ENCODE data around the gene DPM2.

The DPM2 gene

DNA sequence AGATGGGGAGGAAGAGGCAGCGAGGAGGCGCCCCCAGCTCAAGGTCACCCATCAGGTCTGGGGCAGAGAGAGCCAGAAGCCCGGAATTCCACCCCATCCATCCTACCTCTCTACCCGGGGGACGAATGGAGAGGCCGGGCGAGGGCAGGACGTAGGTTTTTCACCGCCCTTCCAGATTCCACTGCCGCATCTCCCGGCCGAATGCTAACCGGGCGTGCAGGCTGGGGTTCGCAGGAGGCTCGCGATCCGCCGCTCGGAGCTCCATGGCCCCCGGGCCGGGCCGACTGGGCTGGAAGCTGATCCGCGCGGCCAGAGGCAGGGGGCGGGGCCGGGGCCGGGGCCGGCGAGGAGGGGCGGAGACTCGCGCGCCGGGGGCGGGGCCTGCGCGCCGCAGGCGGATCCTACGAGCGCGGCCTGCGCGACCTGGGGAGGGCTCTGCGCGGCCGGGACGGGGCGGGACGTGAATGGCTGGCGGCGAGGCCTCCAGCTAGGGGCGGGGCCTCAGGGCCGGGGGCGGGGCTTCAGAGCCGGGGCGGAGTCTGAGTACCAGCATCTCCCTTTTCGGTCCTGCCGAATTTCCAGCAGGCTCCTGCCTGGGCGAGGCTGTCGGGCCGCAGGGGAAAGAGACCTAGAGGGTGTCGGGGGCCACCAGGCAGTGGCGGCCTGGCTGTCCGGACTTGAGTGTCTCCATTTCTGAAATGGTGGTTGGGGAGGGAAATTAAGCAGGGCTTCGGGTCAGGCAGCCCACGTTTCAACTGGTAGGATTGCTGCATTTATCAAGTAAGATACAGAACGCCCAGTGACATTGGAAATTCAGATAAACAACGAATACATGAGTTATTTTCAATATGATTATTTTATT, 20.7 kb downstream of the DPM2 start, which contains the start of gene ST6GALNAC4:
ST6GALNAC4 (minus strand) TSS at position 322 of the 862 bp plus-strand sequence. CDS start 622 bp downstream, outside the sequence.
- DNase-seq: peak; percentile 75 to 84

DNA sequence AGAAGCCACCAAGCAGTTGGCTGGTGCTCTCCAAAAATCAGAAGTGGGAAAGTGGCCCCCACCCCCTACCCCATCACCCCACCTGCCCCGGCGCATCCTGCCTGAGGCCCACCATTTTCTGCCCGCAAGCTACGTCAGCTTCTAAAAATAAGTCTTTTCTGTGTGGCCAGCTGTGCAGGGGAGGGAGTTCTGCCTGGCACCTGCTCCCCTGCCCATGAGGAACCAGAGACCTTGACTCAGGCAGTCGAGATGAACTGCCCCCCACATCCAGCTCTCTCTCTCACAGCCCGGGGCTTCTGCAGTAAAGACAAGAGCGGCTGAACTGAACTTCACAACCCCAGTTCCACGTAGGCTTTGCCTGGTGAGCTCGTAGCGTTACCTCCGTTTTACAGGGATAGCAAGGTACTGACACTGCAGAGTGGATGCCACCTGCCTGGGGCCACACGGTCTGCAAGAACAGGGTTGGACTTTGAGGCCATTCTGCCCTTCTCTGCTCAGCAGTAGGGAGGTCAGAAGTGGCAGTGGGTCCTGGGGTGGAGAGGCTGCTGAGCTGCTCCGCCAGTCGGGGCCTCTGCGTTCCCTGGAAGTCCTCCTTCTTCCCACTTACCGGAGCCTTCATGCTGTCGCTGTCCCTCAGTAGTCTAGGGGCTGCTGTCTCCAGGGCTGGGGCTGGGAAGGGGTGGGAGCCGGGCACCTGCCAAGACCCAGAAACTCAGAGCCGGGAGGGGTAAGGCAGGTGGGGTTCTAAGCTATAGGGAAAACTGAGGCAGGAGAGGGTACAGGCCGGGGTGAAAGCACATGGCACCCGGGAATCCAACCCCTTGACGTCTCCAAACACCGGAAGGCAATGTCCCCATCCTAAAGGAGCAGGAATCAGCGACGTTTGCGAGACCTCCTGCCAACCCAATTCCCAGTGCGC, 21.6 kb downstream of the DPM2 start:
- DNase-seq: no peak

DNA sequence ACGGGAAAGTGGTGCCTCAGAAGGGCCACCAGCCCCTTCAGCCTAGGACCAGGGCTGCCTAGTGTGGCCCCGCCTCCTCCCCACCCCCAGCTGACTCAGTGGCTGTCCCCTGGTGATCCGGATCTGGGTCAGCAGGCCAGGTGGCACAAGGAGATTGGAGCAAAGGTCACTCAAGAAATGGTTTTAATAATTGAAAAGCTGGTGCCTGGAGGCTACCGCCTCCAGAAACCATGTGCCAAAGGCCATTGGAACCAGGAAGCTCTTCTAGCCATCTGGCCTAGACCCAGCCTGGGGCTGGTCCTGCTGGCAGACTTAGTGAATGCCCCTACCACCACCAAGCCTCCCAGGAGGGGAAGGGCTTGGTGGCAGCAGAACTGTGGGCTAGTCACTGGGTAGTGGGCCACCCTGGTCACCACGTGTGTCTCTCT, 22.3 kb downstream of the DPM2 start:
- no peak for DNase-seq

DNA sequence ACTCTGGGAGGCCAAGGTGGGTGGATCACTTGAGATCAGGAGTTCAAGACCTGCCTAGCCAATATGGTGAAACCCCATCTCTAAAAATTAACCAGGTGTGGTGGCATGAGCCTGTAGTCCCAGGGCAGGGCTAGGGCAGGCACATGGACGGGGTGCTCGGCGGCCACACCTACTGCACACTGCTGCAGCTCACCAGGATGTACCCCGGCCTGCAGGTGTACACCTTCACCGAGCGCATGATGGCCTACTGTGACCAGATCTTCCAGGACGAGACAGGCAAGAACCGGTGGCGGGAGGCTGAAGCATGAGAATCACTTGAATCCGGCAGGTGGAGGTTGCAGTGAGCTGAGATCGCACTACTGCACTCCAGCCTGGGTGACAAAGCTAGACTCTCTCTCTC, 24.0 kb downstream of the DPM2 start:
- DNase-seq: no peak

DNA sequence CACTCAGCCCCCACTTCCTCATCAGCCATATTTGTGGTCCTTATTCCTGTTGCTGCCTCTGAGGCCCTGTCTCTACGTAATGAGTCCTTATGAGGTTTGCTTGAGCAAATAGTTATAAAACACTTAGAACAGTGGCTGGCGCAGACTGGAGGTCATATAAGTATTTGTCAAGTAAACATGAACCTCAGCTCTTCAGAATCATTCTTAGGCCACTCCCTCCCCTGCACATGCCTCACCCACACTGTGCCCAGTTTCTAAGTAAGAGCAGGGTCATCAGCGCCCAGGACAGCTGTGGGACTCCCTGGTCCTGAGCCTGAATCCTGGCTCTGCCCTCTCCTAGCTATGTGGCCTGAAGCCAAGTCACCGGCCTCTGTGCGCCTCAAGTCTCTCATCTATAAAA, 24.8 kb downstream of the DPM2 start:
- no peak for DNase-seq

DNA sequence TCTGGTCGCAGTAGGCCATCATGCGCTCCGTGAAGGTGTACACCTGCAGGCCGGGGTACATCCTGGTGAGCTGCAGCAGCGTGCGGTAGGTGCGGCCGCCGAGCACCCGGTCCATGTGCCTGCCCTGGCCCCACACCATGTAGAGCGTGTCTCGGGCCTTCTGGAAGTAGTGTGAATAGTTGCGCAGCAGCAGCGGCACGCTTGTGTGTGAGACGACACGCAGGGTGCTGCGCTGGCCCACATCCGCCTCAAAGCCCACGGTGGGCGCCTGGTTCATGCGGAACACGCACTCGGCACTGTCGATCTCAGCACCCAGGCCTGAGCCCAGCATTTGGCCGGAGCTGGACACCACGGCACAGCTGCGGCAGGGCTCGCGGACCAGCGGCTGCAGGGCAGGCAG, 25.4 kb downstream of the DPM2 start:
- DNase-seq: no peak

DNA sequence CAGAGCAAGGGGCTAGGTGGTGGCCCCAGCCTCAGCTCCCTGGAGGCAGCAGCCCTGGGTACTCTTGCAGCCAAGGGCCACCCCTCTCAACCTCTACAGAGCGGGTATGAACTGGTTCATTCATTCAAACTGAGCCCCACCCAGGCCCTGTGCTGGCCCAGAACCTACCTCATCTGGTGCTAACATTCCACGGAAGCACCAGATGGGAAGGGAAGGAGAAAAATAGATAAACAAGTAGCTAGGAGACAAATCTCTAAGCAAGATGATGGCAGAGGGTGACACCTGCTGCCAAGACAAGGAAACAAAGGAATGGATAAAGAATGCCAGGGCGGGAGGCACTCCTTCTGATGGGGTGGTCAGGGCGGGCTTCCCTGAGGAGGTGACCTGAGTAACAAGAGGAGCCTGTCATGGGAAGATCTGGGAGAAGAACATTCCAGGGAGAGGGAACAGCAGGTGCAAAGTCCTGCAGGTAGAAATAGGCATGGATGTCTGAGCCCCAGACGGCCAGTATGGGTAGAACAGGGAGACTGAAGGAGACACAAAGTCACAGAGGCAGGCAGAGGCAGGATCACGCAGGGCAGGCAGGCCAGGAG, 26.9 kb downstream of the DPM2 start:
- DNase-seq: peak; percentile 26 to 31

DNA sequence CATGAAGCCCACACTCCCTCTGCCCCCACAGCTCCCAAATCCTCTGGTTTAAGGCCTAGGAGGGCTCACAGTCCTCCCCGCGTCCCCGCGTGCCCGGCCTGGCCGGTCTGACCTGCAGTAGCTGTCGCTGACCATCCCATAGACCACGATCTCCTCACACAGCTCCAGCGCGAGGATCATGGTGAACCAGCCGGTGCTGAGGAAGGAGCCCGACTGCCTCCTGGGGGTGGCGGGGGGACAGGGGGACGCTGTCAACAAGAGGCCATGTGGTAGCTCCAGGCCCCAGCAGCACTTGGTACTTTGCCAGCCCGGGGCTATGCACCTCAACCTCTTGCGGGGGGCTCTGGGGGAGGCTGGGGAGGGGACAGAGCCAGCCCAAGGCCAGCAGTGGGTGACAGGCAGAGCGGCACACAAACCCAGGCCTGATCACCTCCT, 27.8 kb downstream of the DPM2 start:
- no peak for DNase-seq

DNA sequence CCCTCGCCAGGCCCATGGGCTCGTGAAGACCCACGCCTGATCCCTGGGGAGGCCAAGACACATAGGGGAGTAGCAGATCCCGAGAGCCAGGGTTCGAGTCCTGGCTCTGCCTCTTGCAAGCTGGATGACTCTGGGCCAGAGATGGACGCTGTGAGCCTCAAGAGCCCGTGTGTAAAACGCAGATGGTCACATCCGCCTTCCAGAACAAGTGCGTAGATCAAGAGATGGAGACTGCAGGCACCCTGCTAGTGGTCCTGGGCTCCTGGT, 29.1 kb downstream of the DPM2 start:
- no peak for DNase-seq

DNA sequence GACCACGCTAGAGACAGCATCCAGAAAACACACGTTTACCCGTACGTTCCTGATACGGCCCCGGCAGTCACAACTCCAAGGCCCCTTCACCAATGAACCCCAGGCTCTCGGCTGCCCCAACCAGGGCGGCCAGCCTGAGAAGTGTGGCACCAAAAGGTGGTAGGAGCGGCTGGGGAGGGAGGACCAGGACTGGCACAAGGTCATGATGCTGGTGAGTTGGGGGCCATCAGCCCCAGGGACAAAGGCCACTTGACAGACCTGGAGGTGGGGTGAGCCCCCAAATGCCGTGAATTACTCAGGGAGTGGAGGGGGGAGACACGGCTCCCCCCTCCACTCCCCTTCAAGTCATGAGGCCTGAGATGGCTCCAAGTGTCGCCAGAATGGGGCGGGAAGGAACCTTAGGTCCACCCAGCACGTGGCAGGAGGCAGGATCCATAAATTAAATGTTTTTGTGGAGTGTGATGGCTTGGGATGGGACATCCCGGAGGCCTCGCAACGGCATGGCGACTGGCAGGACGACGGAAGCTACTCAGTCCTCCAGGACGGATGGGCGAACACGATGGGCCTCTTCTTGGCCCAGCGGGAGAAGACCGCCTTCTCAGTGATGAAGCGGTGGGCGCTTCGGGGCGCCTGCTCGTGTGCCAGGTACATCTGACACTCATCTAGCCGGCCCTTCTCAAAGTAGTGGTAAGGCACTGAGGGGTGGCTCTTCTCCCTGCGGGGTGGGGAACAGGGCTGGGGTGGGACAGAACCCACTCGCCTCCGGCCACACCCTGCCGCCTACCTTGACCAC, 29.6 kb downstream of the DPM2 start:
- no peak for DNase-seq

DNA sequence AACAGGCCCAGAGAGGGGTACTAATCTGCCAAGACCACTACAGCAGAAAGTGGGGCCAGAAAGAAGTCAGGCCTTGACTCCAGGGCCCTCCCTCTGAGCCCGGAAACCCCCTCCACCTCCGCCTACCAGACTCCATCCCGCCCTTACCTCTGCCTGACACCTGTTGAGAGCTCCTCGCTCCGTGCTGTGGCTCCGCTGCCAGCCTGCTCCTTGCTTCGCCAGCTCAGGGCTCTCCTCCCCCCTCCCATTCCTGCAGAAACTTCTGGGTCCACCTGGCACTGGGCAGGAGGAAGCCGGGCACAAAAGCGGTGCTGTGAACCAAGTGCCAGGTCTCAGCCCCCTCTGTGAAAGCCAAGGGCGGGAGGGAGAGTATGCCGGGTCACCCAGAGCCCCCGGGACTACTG, 31.9 kb downstream of the DPM2 start:
- no peak for DNase-seq

DNA sequence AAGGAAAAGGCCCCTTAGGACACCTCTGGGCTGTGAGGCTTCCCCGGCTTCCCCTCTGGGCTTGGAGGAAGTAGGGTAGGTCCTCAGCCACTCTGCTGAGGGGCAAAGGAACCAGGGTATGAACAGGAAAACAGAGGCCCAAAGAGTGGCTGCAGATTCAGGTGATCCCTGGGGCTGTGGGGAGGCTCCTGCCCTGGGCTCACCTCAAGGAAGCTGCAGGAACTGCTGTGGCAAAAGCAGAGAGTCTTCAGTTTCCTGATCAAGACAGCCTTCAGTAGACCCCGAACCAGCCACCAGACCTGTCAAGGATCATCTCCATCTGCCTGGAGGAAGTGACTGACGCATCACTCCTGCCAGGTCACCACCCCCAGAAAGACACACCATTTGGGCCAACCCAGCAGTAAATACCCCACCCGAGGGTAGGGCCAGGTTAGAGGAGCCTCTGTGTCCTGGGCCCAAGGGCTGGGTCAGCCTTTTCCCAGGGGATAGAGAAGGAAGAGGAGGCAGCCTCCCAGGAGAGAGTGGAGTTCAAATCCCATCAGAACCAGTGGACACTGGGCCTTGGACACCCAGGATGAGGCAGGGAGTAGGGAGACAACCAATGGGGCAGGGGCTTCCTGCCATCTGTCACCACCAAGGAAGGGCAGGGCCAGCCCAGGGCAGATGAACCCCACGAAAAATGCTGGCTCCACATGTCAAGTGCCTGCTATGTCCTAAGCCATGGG, 32.5 kb downstream of the DPM2 start:
- peak; percentile 58 to 78 for DNase-seq

DNA sequence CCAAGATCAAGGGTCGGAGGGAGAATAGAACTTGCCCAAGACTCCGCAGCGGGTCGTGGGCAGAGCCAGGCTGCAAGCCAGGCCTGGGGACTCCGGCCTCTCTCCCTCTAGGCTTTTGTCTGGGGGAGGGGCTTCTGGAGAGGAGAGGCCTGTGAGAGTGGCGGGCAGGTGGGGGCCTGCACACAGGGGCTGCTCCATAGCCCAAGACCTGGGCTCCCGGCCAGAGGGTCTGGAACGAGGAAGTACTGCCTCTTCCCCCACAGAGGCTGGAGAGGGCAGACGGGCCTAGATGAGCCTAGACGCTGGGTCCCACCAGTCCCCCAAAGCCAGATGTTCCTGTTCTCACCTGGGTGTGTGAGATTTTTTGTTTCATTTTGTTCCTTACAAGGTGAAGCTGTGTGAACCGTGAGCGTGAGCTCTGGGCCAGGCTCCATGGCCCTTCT, 33.1 kb downstream of the DPM2 start:
- peak; percentile 59 to 76 for DNase-seq

DNA sequence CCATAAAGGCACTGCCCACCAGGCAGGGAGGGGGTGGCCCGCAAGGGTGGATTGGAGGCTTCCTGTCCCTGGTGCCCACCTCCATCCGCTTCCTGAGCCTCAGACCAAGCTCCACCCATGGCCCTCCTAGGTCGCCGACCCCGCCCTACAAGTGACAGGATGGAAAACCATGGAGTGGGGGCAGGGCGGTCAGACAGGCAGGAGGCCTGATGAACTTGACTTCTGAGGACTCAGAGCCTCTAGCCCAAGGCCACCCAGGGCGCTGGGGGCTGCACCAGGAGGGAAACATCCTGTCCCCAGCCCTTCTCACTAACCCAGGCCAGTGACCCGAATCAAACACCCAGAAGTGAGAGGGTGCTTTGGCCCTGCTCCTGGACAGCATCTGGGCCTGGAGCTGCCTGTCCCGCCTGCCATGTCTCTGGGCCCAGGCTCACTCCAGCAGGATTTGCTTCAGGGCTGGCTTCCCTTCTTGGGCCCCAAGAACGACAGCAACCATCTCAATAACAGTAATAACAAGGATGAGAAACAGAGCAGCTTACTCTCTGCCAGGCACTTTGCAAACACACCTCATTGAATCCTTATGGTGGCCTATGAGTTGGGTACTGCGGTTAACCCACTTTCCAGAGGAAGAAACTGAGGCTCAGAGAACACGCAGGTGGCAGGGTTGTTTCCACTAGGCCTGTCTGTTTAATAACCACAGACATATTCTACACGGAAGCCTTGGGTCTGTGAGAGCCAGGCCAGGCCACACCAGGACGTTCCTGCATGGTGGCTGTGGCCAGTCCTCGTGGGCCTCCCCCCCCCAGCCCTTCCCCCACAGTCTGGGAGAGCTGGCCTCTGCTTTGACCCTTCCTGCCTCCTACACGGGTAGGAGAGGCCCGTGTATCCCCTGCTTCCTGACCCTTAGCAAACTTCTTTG, 33.8 kb downstream of the DPM2 start:
- no peak for DNase-seq

DNA sequence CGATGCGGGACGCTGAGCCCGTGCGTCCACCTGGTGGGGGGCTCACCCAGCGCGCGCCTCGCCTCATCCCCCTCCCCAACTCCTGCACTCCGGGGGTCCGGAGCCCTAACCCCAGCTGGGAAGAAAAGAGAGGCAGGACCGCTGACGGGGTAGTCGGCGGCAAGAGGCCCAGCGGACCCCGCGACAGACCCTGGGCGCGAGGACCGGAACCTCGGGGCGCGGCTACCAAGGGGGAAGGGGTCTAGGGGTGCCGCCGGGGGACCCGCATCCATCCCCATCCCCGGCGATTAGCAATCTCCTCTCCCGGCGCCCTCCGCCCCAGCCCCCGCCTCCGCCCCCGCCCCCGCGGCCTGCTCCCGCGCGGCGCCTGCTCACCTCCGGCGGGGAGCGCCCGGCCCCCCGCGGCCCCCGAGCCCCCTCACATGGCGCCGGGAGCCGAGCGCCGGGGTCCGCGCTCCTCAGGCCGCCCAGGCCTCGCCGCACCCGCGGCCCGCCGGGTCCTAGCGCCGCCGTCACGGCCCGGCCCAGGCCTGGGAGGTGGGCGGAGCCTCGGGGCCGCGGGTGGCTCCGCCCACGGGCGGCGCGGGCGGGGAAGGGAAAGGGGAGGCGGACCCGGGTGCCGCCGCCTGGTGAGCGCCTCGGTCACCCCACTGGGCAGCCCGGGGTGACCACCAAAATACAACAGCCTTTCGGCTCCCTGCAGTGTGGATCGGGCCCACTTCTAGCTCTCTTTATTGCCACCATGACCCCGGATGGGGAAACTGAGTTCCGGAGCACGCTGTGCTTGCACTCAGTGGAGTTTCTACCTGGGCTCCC, 38.3 kb downstream of the DPM2 start, which contains the start of gene ST6GALNAC6:
ST6GALNAC6 (minus strand) TSS at position 476 of the 816 bp plus-strand sequence. CDS start 1,622 bp downstream, outside the sequence.
- peak; percentile 35 to 36 for DNase-seq

DNA sequence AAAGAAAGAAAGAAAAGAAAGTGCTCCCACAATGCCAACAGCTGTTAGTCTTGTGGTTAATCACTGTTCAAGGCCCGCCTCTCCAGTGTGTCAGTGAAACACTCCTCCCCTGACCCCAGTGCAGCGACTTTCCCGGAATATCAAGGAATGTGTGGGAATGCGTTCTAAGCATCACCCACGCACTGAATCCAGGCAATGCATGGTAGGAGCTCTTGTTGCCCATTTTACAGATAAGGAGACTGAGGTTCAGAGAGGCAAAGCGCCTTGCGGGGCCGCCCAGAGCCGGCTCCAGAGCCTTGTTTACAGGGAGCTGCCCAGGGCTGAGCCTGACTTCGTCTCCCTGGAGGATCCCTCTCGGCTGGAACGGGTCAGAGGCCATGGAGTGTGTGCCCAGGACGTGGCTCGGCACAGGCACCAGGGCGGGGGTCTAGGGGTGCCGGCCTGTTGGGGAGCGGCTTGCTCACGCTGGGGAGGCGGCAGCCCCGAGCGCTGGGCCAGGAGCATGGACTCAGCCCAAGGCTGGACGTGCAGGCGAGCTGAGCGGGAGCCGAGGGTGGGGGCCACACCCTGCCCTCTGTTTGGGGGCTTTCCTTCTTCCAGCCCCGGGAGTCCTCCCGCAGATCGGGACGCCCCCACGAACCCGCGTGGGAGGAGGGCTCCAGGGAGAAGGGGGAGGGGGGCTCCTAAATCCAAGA, 39.1 kb downstream of the DPM2 start:
- no peak for DNase-seq

DNA sequence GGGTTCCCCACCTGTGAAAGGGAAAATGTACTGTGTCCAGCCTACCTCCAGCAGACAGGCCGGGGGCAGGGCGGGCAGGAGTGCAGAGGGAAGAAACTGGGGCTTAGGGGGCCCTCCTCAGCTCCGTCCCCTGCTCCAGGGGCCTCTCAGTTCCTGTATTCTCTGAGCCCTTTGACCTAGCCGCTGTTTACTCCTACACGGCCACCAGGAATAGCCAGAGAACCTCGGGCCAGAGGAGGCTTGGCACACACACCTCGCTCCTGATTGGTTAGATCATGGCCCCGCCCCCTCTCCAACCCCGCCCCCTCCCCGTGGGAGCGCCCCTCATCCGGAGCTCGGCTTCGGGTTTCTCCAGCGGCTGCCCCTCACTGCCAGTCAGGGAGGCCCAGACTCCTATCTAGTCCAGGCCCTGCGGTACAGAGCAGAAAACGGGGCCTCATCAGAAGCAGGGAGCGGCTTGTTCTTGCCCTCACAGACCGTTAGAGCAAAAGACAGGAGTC, 40.4 kb downstream of the DPM2 start:
- DNase-seq: peak; percentile 74 to 75

DNA sequence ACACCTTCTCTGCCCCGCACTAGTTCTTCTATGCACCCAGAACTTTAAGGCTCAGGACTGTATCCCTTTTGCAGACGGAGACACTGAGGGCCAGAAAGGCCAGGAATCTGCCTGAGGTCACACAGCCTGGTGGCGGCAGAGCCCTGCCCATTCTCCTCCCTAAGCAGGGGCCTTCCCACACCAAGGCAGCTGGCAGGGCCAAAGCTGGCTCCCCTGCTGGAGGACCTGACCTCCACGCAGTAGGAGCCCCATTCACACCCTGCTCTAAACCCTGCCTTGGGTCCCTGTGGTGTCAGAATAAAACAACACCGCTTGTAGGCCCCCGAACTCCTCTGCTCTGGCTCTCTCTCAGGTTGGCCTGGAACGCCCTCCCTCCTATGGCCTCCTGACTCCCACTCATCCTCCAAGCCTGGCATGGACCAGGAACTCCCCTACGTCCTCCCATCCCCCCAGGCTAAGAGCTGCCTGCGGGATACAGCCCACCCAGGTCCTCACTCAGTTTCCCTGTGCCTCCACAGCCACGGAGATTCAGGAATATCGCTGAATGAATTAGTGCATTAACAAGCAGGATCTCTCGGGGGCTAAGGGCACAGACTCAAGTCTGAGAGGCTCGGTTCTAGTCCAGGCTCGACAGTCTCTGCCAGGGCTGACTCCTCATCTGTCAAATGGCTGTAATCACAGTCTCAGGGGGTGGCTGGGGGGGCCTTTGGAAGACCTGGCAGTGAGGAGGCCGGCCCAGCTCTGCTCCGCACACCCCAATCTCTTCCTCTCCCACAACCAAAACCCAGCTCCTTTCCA, 41.1 kb downstream of the DPM2 start:
- DNase-seq: no peak
